SK-N-SH treated with all-trans-retinoic acid at 6 μM for 48 hours (cell line): ENCODE results near the gene CABYR.

Experiments used
- ATAC-seq: fragments of 200-7000 bp; cut with Tn5 transposase; 3 replicates; pipeline ENCODE4 v1.9.1; 2020; ENCODE audit warnings: mild to moderate bottlenecking, moderate library complexity
- ARNTL ChIP-seq: fragments of 450-650 bp; formaldehyde crosslinking; IDR thresholded peaks from 2 replicates; pipeline ENCODE4 v1.5.0; 2020; ENCODE audit warnings: low read depth, mild to moderate bottlenecking, moderate library complexity, borderline replicate concordance
- BACH2 ChIP-seq: fragments of 250-450 bp; sonication (Bioruptor Pico); IDR thresholded peaks from 2 replicates; pipeline ENCODE4 v1.9.0; 2021; ENCODE audit warnings: mild to moderate bottlenecking, borderline replicate concordance
- CREB5 ChIP-seq: fragments of 250-450 bp; sonication (Bioruptor Pico); IDR thresholded peaks from 2 replicates; pipeline ENCODE4 v1.5.1; 2020; ENCODE audit warnings: low read depth, mild to moderate bottlenecking, moderate library complexity
- GLIS3 ChIP-seq: fragments of 250-450 bp; sonication (Bioruptor Pico); IDR thresholded peaks from 2 replicates; pipeline ENCODE4 v1.5.0; 2020; ENCODE audit warnings: mild to moderate bottlenecking, moderate library complexity
- ISL1 ChIP-seq: fragments of 250-450 bp; sonication (Bioruptor Pico); IDR thresholded peaks from 2 replicates; pipeline ENCODE4 v2.1.2; 2022; ENCODE audit warnings: mild to moderate bottlenecking, moderate library complexity
- OSR1 ChIP-seq: fragments of 250-450 bp; sonication (Bioruptor Pico); IDR thresholded peaks from 2 replicates; pipeline ENCODE4 v1.8.0; 2022; ENCODE audit warnings: moderate library complexity, mild to moderate bottlenecking, inconsistent platforms
- POU6F1 ChIP-seq: fragments of 250-450 bp; sonication (Bioruptor Pico); IDR thresholded peaks from 2 replicates; pipeline ENCODE4 v1.8.0; 2021; ENCODE audit warnings: low read depth, mild to moderate bottlenecking, moderate library complexity, borderline replicate concordance
- PPARA ChIP-seq: fragments of 250-450 bp; sonication (Bioruptor Pico); IDR thresholded peaks from 2 replicates; pipeline ENCODE4 v1.5.0; 2020; ENCODE audit warnings: mild to moderate bottlenecking, borderline replicate concordance
- RARB ChIP-seq: fragments of 250-450 bp; sonication (Bioruptor Pico); IDR thresholded peaks from 2 replicates; pipeline ENCODE4 v1.8.0; 2021; ENCODE audit warnings: mild to moderate bottlenecking, moderate library complexity
- TCF4 ChIP-seq: fragments of 250-450 bp; sonication (Bioruptor Pico); IDR thresholded peaks from 2 replicates; pipeline ENCODE4 v1.8.0; 2021; ENCODE audit warnings: mild to moderate bottlenecking, moderate library complexity, borderline replicate concordance
- TOX ChIP-seq: fragments of 250-450 bp; sonication (Bioruptor Pico); IDR thresholded peaks from 2 replicates; pipeline ENCODE4 v1.8.0; 2021; ENCODE audit warnings: mild to moderate bottlenecking, moderate library complexity, borderline replicate concordance
- ZC3H10 ChIP-seq: fragments of 250-450 bp; sonication (Bioruptor Pico); IDR thresholded peaks from 2 replicates; pipeline ENCODE4 v1.5.1; 2021; ENCODE audit warnings: mild to moderate bottlenecking, moderate library complexity
- ZFP3 ChIP-seq: fragments of 250-450 bp; sonication (Bioruptor Pico); IDR thresholded peaks from 2 replicates; pipeline ENCODE4 v1.5.0; 2020; ENCODE audit warnings: mild to moderate bottlenecking, moderate library complexity
- ZNF565 ChIP-seq: fragments of 450-650 bp; formaldehyde crosslinking; conservative IDR thresholded peaks from 2 replicates; pipeline ENCODE4 v1.5.0; 2020; ENCODE audit warnings: low read depth, mild to moderate bottlenecking, moderate library complexity
- ZNF70 ChIP-seq: fragments of 450-650 bp; formaldehyde crosslinking; IDR thresholded peaks from 2 replicates; pipeline ENCODE4 v1.5.0; 2020; ENCODE audit warnings: mild to moderate bottlenecking, moderate library complexity
- TF ChIP-seq, protein P1 (sequence below): fragments of 250-450 bp; sonication (Bioruptor Pico); IDR thresholded peaks from 2 replicates; pipeline ENCODE4 v1.5.1; 2021; ENCODE audit warnings: mild to moderate bottlenecking, moderate library complexity
- TF ChIP-seq, protein P2 (sequence below): fragments of 250-450 bp; sonication (Bioruptor Pico); IDR thresholded peaks from 2 replicates; pipeline ENCODE4 v1.8.0; 2020; ENCODE audit warnings: mild to moderate bottlenecking, moderate library complexity, borderline replicate concordance

CABYR gene

DNA sequence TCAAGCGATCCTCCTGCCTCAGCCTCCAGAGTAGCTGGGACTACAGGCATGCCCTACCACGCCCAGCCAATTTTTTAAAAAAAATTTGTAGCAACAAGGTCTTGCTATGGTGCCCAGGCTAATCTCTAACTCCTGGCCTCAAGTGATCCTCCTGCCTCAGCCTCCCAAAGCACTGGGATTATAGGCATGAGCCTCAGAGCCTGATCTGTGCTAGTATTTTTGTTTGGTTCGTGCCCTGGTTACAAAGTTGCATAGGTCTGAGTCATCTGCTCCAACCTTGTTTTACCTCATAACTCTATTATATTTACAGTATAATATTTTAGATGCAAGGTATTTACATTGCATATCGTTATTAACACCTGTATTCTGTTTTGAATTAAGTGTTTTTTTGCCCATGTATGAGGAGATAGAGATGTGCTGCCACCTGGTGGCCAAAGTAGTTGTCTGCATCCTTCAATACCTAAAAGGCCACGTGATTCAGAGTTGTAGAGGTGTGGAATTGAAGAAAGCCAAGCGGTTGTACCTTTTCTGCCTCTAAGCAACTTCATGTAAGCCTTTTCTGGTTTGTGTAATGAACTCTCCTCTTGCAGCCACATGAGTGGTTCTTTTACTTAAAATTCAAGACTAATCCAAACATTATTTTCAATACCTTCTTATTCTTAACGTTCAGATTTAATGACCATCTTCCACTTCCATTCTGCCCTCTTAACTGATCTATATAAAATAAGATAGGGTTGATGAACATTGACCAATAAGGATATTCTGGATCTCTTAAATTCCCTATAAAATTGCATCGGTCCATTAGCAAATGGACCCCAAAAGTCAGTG lies 19.9 kb upstream of the CABYR start (continued):
- no peak for TF ChIP-seq CREB5 (CRISPR knock-in tag)
- no peak for TF ChIP-seq TOX (CRISPR knock-in tag)
- TF ChIP-seq RARB (CRISPR knock-in tag) = no peak
- no peak for TF ChIP-seq OSR1 (CRISPR knock-in tag)
- no peak for TF ChIP-seq GLIS3 (CRISPR knock-in tag)
- TF ChIP-seq BACH2 (CRISPR knock-in tag) = no peak

DNA sequence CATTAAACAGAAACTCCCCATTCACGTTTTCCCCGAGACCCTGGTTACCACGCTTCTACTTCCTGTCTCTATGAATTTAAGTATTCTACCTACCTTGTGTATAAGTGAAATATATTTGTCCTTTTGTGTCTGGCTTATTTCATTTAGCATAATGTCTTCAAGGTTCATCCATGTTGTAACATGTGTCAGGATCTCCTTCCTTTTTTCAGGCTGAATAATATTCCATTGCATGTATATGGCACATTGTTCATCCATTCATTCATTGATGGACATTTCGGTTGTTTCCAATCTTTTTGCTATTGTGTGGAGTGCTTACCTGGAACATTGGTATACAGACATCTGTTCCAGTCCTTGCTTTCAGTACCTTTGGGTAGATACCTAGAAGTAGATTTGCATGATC lies 18.2 kb upstream of the CABYR start:
- TF ChIP-seq ZC3H10 (CRISPR knock-in tag) (no peak), TCF4 (CRISPR knock-in tag) (no peak), GLIS3 (CRISPR knock-in tag) (no peak), BACH2 (CRISPR knock-in tag) (no peak), PPARA (CRISPR knock-in tag) (no peak), CREB5 (CRISPR knock-in tag) (no peak), ZNF565 (CRISPR knock-in tag) (no peak), OSR1 (CRISPR knock-in tag) (no peak), ZFP3 (no peak)
- TF ChIP-seq, protein P1, sequence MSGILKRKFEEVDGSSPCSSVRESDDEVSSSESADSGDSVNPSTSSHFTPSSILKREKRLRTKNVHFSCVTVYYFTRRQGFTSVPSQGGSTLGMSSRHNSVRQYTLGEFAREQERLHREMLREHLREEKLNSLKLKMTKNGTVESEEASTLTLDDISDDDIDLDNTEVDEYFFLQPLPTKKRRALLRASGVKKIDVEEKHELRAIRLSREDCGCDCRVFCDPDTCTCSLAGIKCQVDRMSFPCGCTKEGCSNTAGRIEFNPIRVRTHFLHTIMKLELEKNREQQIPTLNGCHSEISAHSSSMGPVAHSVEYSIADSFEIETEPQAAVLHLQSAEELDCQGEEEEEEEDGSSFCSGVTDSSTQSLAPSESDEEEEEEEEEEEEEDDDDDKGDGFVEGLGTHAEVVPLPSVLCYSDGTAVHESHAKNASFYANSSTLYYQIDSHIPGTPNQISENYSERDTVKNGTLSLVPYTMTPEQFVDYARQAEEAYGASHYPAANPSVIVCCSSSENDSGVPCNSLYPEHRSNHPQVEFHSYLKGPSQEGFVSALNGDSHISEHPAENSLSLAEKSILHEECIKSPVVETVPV (CRISPR knock-in tag) = no peak
- TF ChIP-seq, protein P2, sequence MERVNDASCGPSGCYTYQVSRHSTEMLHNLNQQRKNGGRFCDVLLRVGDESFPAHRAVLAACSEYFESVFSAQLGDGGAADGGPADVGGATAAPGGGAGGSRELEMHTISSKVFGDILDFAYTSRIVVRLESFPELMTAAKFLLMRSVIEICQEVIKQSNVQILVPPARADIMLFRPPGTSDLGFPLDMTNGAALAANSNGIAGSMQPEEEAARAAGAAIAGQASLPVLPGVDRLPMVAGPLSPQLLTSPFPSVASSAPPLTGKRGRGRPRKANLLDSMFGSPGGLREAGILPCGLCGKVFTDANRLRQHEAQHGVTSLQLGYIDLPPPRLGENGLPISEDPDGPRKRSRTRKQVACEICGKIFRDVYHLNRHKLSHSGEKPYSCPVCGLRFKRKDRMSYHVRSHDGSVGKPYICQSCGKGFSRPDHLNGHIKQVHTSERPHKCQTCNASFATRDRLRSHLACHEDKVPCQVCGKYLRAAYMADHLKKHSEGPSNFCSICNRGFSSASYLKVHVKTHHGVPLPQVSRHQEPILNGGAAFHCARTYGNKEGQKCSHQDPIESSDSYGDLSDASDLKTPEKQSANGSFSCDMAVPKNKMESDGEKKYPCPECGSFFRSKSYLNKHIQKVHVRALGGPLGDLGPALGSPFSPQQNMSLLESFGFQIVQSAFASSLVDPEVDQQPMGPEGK (CRISPR knock-in tag) = no peak
- ATAC-seq = no peak

GRCh38 chr18:24121625-24122024 lies 17.2 kb upstream of the CABYR start:
- no peak for ATAC-seq
- TF ChIP-seq GLIS3 (CRISPR knock-in tag) (no peak), POU6F1 (no peak), ZNF70 (CRISPR knock-in tag) (no peak), ZFP3 (no peak), ARNTL (CRISPR knock-in tag) (no peak), RARB (CRISPR knock-in tag) (no peak), ISL1 (CRISPR knock-in tag) (no peak)
- TF ChIP-seq, protein P2 (CRISPR knock-in tag) = no peak
